Measurements from ENCODE around the gene HOXD9.

Gene HOXD9

GRCh38 chr2:176111846-176112374, 10.6 kb upstream of the HOXD9 start:
- no peak for DNase-seq

GRCh38 chr2:176112375-176113302, 9.9 kb upstream of the HOXD9 start:
- DNase-seq: no peak

- DNase-seq: no peak
Measured at GRCh38 chr2:176114120-176114929, 8.2 kb upstream of the HOXD9 start.

- no peak for DNase-seq
Measured at GRCh38 chr2:176114930-176115625, 7.4 kb upstream of the HOXD9 start.

- no peak for DNase-seq
Measured at GRCh38 chr2:176115883-176116813, 6.4 kb upstream of the HOXD9 start, which contains the start of gene HOXD10. Gene HOXD10, plus strand, starts transcription at chr2:176116778. Its CDS starts 56 bp downstream, at chr2:176116834.

GRCh38 chr2:176117162-176117822, 5.2 kb upstream of the HOXD9 start:
- DNase-seq: no peak

- no peak for DNase-seq
Measured at GRCh38 chr2:176117823-176118371, 4.6 kb upstream of the HOXD9 start.

- peak; percentile 67 for DNase-seq
Measured at GRCh38 chr2:176118601-176119339, 3.7 kb upstream of the HOXD9 start.

- DNase-seq: no peak
Measured at GRCh38 chr2:176120364-176121189, 1.9 kb upstream of the HOXD9 start.

- no peak for DNase-seq
Measured at GRCh38 chr2:176121190-176122051, 1.1 kb upstream of the HOXD9 start.

GRCh38 chr2:176122052-176122682, 352 bp upstream of the HOXD9 start:
- no peak for DNase-seq

GRCh38 chr2:176123411-176124109, 1.0 kb downstream of the HOXD9 start:
- DNase-seq: no peak

GRCh38 chr2:176124110-176124946, 1.8 kb downstream of the HOXD9 start:
- DNase-seq: no peak

- no peak for DNase-seq
Measured at GRCh38 chr2:176124947-176125771, 2.6 kb downstream of the HOXD9 start.

GRCh38 chr2:176125772-176126054, 3.2 kb downstream of the HOXD9 start:
- no peak for DNase-seq

Data from hematopoietic multipotent progenitor cell treated with erythropoietin and hydrocortisone succinate and interleukin-3 and kit ligand, for 6 days (in vitro differentiated cells).